Measurements from ENCODE around the gene UGGT1.

UGGT1 gene

GRCh38 chr2:128235581-128235980 lies 144.6 kb downstream of the UGGT1 start:
- Histone ChIP-seq H3K36me3 (ENCODE audit: control insufficient read depth, insufficient read depth, low read length) (no peaks in the 10 kb centered on the region), H2BK120ac (ENCODE audit: low read depth, low read length) (peak overlapping the region; percentile 1), H3K4me1 (ENCODE audit: control insufficient read depth, low read depth, low read length) (peaks cover 2% of the 10 kb centered on the region), H3K23ac (ENCODE audit: low read length) (no peak overlapping the region), H3K4me3 (ENCODE audit: low read length) (no peak overlapping the region), H3K79me1 (ENCODE audit: low read length) (no peaks in the 10 kb centered on the region), H2BK15ac (replicated peaks; ENCODE audit: low read depth) (no peak overlapping the region), H3K27ac (ENCODE audit: low read depth, low read length) (no peak overlapping the region), H4K8ac (ENCODE audit: low read depth, low read length) (no peak overlapping the region), H3K79me2 (ENCODE audit: control insufficient read depth, insufficient read depth, low read length) (no peaks in the 10 kb centered on the region), H2AK5ac (ENCODE audit: low read length) (peak overlapping the region; percentile 72), H3K4me2 (ENCODE audit: low read length) (no peak overlapping the region), H4K5ac (ENCODE audit: low read length) (no peak overlapping the region), H3K56ac (ENCODE audit: low read length) (peak overlapping the region; percentile 71), H2BK5ac (ENCODE audit: low read length) (peak overlapping the region; percentile 81), H3K9ac (ENCODE audit: low read length) (no peak overlapping the region), H3K4ac (ENCODE audit: low read depth, low read length) (no peak overlapping the region), H3K27me3 (ENCODE audit: insufficient read depth, low read length, poor library complexity) (no peaks in the 10 kb centered on the region), H3K18ac (ENCODE audit: low read length) (peak overlapping the region; percentile 20)
- WGBS (ENCODE audit: extremely low coverage, insufficient coverage, low lambda C conversion rate) = no CpG with 5 or more reads among the region's 8 CpGs
- DNase-seq = no peak

- no peaks in the 10 kb centered on the region for H3K79me1 ChIP-seq (ENCODE audit: low read length)
- no peaks in the 10 kb centered on the region for H3K79me2 ChIP-seq (ENCODE audit: control insufficient read depth, insufficient read depth, low read length)
- no CpG with 5 or more reads among the region's 8 CpGs for WGBS (ENCODE audit: extremely low coverage, insufficient coverage, low lambda C conversion rate)
- H3K4me1 ChIP-seq (ENCODE audit: control insufficient read depth, low read depth, low read length) = peaks cover 2% of the 10 kb centered on the region
- DNase-seq = no peak
- H3K27ac ChIP-seq (ENCODE audit: low read depth, low read length) = no peak overlapping the region
- H3K9ac ChIP-seq (ENCODE audit: low read length) = peak overlapping the region; percentile 33
- H3K23ac ChIP-seq (ENCODE audit: low read length) = no peak overlapping the region
- H3K4me3 ChIP-seq (ENCODE audit: low read length) = no peak overlapping the region
- no peak overlapping the region for H4K8ac ChIP-seq (ENCODE audit: low read depth, low read length)
- no peak overlapping the region for H3K18ac ChIP-seq (ENCODE audit: low read length)
- no peak overlapping the region for H2BK120ac ChIP-seq (ENCODE audit: low read depth, low read length)
- no peak overlapping the region for H3K4me2 ChIP-seq (ENCODE audit: low read length)
- no peak overlapping the region for H4K5ac ChIP-seq (ENCODE audit: low read length)
- H2BK5ac ChIP-seq (ENCODE audit: low read length) = no peak overlapping the region
- H3K4ac ChIP-seq (ENCODE audit: low read depth, low read length) = peak overlapping the region; percentile 81
- no peak overlapping the region for H2AK5ac ChIP-seq (ENCODE audit: low read length)
- no peak overlapping the region for H2BK15ac ChIP-seq (replicated peaks; ENCODE audit: low read depth)
- no peaks in the 10 kb centered on the region for H3K27me3 ChIP-seq (ENCODE audit: insufficient read depth, low read length, poor library complexity)
- H3K36me3 ChIP-seq (ENCODE audit: control insufficient read depth, insufficient read depth, low read length) = no peaks in the 10 kb centered on the region
- peak overlapping the region; percentile 39 for H3K56ac ChIP-seq (ENCODE audit: low read length)
Measured at GRCh38 chr2:128236491-128237035, 145.6 kb downstream of the UGGT1 start.

GRCh38 chr2:128237081-128237534 lies 146.1 kb downstream of the UGGT1 start:
- Histone ChIP-seq H3K36me3 (ENCODE audit: control insufficient read depth, insufficient read depth, low read length) (no peaks in the 10 kb centered on the region), H3K56ac (ENCODE audit: low read length) (no peak overlapping the region), H3K79me1 (ENCODE audit: low read length) (no peaks in the 10 kb centered on the region), H3K4me1 (ENCODE audit: control insufficient read depth, low read depth, low read length) (peaks cover 4% of the 10 kb centered on the region), H4K5ac (ENCODE audit: low read length) (no peak overlapping the region), H3K23ac (ENCODE audit: low read length) (no peak overlapping the region), H3K18ac (ENCODE audit: low read length) (no peak overlapping the region), H3K27me3 (ENCODE audit: insufficient read depth, low read length, poor library complexity) (no peaks in the 10 kb centered on the region), H3K79me2 (ENCODE audit: control insufficient read depth, insufficient read depth, low read length) (no peaks in the 10 kb centered on the region), H4K8ac (ENCODE audit: low read depth, low read length) (no peak overlapping the region), H3K9ac (ENCODE audit: low read length) (no peak overlapping the region), H2BK120ac (ENCODE audit: low read depth, low read length) (no peak overlapping the region), H2BK15ac (replicated peaks; ENCODE audit: low read depth) (no peak overlapping the region), H3K4ac (ENCODE audit: low read depth, low read length) (no peak overlapping the region), H2BK5ac (ENCODE audit: low read length) (no peak overlapping the region), H3K4me2 (ENCODE audit: low read length) (no peak overlapping the region), H3K27ac (ENCODE audit: low read depth, low read length) (no peak overlapping the region), H2AK5ac (ENCODE audit: low read length) (no peak overlapping the region), H3K4me3 (ENCODE audit: low read length) (no peak overlapping the region)
- DNase-seq = no peak
- WGBS (ENCODE audit: extremely low coverage, insufficient coverage, low lambda C conversion rate) = no CpG with 5 or more reads among the region's 2 CpGs

- Histone ChIP-seq H3K56ac (ENCODE audit: low read length) (peak overlapping the region; percentile 17), H3K23ac (ENCODE audit: low read length) (no peak overlapping the region), H2BK120ac (ENCODE audit: low read depth, low read length) (no peak overlapping the region), H3K4me3 (ENCODE audit: low read length) (no peak overlapping the region), H3K4me1 (ENCODE audit: control insufficient read depth, low read depth, low read length) (peaks cover 6% of the 10 kb centered on the region), H3K27ac (ENCODE audit: low read depth, low read length) (no peak overlapping the region), H2BK5ac (ENCODE audit: low read length) (no peak overlapping the region), H3K79me2 (ENCODE audit: control insufficient read depth, insufficient read depth, low read length) (no peaks in the 10 kb centered on the region), H4K5ac (ENCODE audit: low read length) (no peak overlapping the region), H3K18ac (ENCODE audit: low read length) (no peak overlapping the region), H3K4ac (ENCODE audit: low read depth, low read length) (no peak overlapping the region), H3K79me1 (ENCODE audit: low read length) (no peaks in the 10 kb centered on the region), H2AK5ac (ENCODE audit: low read length) (no peak overlapping the region), H4K8ac (ENCODE audit: low read depth, low read length) (peak overlapping the region; percentile 28), H3K4me2 (ENCODE audit: low read length) (no peak overlapping the region), H3K9ac (ENCODE audit: low read length) (no peak overlapping the region), H3K27me3 (ENCODE audit: insufficient read depth, low read length, poor library complexity) (no peaks in the 10 kb centered on the region), H3K36me3 (ENCODE audit: control insufficient read depth, insufficient read depth, low read length) (no peaks in the 10 kb centered on the region), H2BK15ac (replicated peaks; ENCODE audit: low read depth) (no peak overlapping the region)
- DNase-seq = no peak
- WGBS (ENCODE audit: extremely low coverage, insufficient coverage, low lambda C conversion rate) = no CpG with 5 or more reads among the region's 8 CpGs
Measured at GRCh38 chr2:128237911-128238697, 147.1 kb downstream of the UGGT1 start.

- no peak overlapping the region for H3K4me3 ChIP-seq (ENCODE audit: low read length)
- H2BK5ac ChIP-seq (ENCODE audit: low read length) = peak overlapping the region; percentile 48
- no peak overlapping the region for H3K18ac ChIP-seq (ENCODE audit: low read length)
- H3K56ac ChIP-seq (ENCODE audit: low read length) = peak overlapping the region; percentile 65
- H4K8ac ChIP-seq (ENCODE audit: low read depth, low read length) = no peak overlapping the region
- peaks cover 4% of the 10 kb centered on the region for H3K4me1 ChIP-seq (ENCODE audit: control insufficient read depth, low read depth, low read length)
- H3K4ac ChIP-seq (ENCODE audit: low read depth, low read length) = no peak overlapping the region
- H2BK120ac ChIP-seq (ENCODE audit: low read depth, low read length) = no peak overlapping the region
- H2AK5ac ChIP-seq (ENCODE audit: low read length) = no peak overlapping the region
- H3K79me1 ChIP-seq (ENCODE audit: low read length) = no peaks in the 10 kb centered on the region
- DNase-seq = no peak
- no peak overlapping the region for H3K9ac ChIP-seq (ENCODE audit: low read length)
- no peak overlapping the region for H4K5ac ChIP-seq (ENCODE audit: low read length)
- no peak overlapping the region for H3K27ac ChIP-seq (ENCODE audit: low read depth, low read length)
- H3K23ac ChIP-seq (ENCODE audit: low read length) = no peak overlapping the region
- H2BK15ac ChIP-seq (replicated peaks; ENCODE audit: low read depth) = no peak overlapping the region
- H3K27me3 ChIP-seq (ENCODE audit: insufficient read depth, low read length, poor library complexity) = no peaks in the 10 kb centered on the region
- WGBS (ENCODE audit: extremely low coverage, insufficient coverage, low lambda C conversion rate) = no CpG with 5 or more reads among the region's 3 CpGs
- H3K79me2 ChIP-seq (ENCODE audit: control insufficient read depth, insufficient read depth, low read length) = no peaks in the 10 kb centered on the region
- no peaks in the 10 kb centered on the region for H3K36me3 ChIP-seq (ENCODE audit: control insufficient read depth, insufficient read depth, low read length)
- no peak overlapping the region for H3K4me2 ChIP-seq (ENCODE audit: low read length)
Measured at GRCh38 chr2:128241896-128242295, 150.9 kb downstream of the UGGT1 start.
